Measurements from ENCODE around the gene EPGN. TPM values are rescaled to one million over a fixed set of nuclear protein-coding genes. Genes with fewer than 3 reads are reported as not detected.

EPGN gene
- polyA plus RNA-seq, 1 donor from 2014 or later: not detected

GRCh38 chr4:74307170-74307569, 1.1 kb upstream of the EPGN start:
- no peak for TF ChIP-seq EP300 (conservative IDR thresholded peaks at IDR 0.05; ENCODE audit: poor library complexity, severe bottlenecking)
- no peak for TF ChIP-seq MXI1 (conservative IDR thresholded peaks at IDR 0.05; ENCODE audit: poor library complexity, severe bottlenecking)
- TF ChIP-seq SMC3 (conservative IDR thresholded peaks at IDR 0.05; ENCODE audit: poor library complexity): no peak
- TF ChIP-seq POLR2AphosphoS5 (IDR thresholded peaks at IDR 0.05): no peak
- no peak for TF ChIP-seq TAF1 (IDR thresholded peaks at IDR 0.05; ENCODE audit: low read depth)
- TF ChIP-seq CTCF (IDR thresholded peaks at IDR 0.05; ENCODE audit: poor library complexity, severe bottlenecking): no peak
- TF ChIP-seq EZH2 (IDR thresholded peaks at IDR 0.05; ENCODE audit: borderline replicate concordance, insufficient read depth, low read length, poor library complexity, severe bottlenecking): no peak
- no peak for TF ChIP-seq RAD21 (conservative IDR thresholded peaks at IDR 0.05)
- TF ChIP-seq REST (IDR thresholded peaks at IDR 0.05; ENCODE audit: borderline replicate concordance): no peak

GRCh38 chr4:74309223-74309622, 953 bp downstream of the EPGN start:
- Histone ChIP-seq H3K79me2 (replicated peaks; ENCODE audit: insufficient read depth, low read length) (no peaks in the 10 kb centered on the region), H2AFZ (ENCODE audit: low read depth, low read length) (no peak overlapping the region), H3K9ac (ENCODE audit: low read length) (no peak overlapping the region), H3K9me3 (ENCODE audit: low read length) (no peaks in the 10 kb centered on the region), H3K27me3 (ENCODE audit: insufficient read depth, low read depth, low read length) (no peaks in the 10 kb centered on the region), H3K36me3 (ENCODE audit: insufficient read depth, low read length) (no peaks in the 10 kb centered on the region), H3F3A (ENCODE audit: insufficient read depth, low read length, poor library complexity, severe bottlenecking) (no peaks in the 10 kb centered on the region), H3K27ac (ENCODE audit: low read length) (no peak overlapping the region), H3K4me2 (ENCODE audit: low read length) (no peak overlapping the region), H4K20me1 (ENCODE audit: insufficient read depth) (no peaks in the 10 kb centered on the region), H3K4me3 (ENCODE audit: low read length) (no peak overlapping the region), H3K9me2 (ENCODE audit: insufficient read depth, low read length) (no peaks in the 10 kb centered on the region)
- TF ChIP-seq MXI1 (conservative IDR thresholded peaks at IDR 0.05; ENCODE audit: poor library complexity, severe bottlenecking) (no peak), TAF1 (IDR thresholded peaks at IDR 0.05; ENCODE audit: low read depth) (no peak), SMC3 (conservative IDR thresholded peaks at IDR 0.05; ENCODE audit: poor library complexity) (no peak)

More at GRCh38 chr4:74307170-74307569, 1.1 kb upstream of the EPGN start:
- Histone ChIP-seq H3F3A (ENCODE audit: insufficient read depth, low read length, poor library complexity, severe bottlenecking) (no peaks in the 10 kb centered on the region), H3K27ac (ENCODE audit: low read length) (no peak overlapping the region), H3K4me2 (ENCODE audit: low read length) (no peak overlapping the region), H3K9ac (ENCODE audit: low read length) (no peak overlapping the region), H3K36me3 (ENCODE audit: insufficient read depth, low read length) (no peaks in the 10 kb centered on the region), H2AFZ (ENCODE audit: low read depth, low read length) (no peak overlapping the region), H3K9me3 (ENCODE audit: low read length) (no peaks in the 10 kb centered on the region), H3K79me2 (replicated peaks; ENCODE audit: insufficient read depth, low read length) (no peaks in the 10 kb centered on the region), H3K27me3 (ENCODE audit: insufficient read depth, low read depth, low read length) (no peaks in the 10 kb centered on the region), H4K20me1 (ENCODE audit: insufficient read depth) (no peaks in the 10 kb centered on the region), H3K4me3 (ENCODE audit: low read length) (no peak overlapping the region), H3K9me2 (ENCODE audit: insufficient read depth, low read length) (no peaks in the 10 kb centered on the region)

Measured in neural cell (in vitro differentiated cells).